WTC11 (cell line): ENCODE results near the gene CSE1L.

Experiments used
- FOXP1 ChIP-seq: sonication (generic); formaldehyde crosslinking; IDR thresholded peaks from 2 replicates; pipeline ENCODE4 v1.8.0; 2022; ENCODE audit warnings: missing genetic modification reagents, mild to moderate bottlenecking, moderate library complexity, borderline replicate concordance
- JAZF1 ChIP-seq: fragments of 250-450 bp; sonication (Bioruptor Pico); IDR thresholded peaks from 2 replicates; pipeline ENCODE4 v1.9.0; 2021; ENCODE audit warnings: moderate library complexity, mild to moderate bottlenecking, inconsistent platforms
- JUN ChIP-seq: sonication (generic); formaldehyde crosslinking; IDR thresholded peaks from 2 replicates; pipeline ENCODE4 v1.8.0; 2023; ENCODE audit warnings: mild to moderate bottlenecking, missing genetic modification reagents
- RELA ChIP-seq: sonication (generic); formaldehyde crosslinking; IDR thresholded peaks from 2 replicates; pipeline ENCODE4 v1.8.1; 2022; ENCODE audit warnings: missing genetic modification reagents, mild to moderate bottlenecking, borderline replicate concordance
- TP53 ChIP-seq: sonication (generic); formaldehyde crosslinking; IDR thresholded peaks from 2 replicates; pipeline ENCODE4 v1.8.1; 2023; ENCODE audit warnings: mild to moderate bottlenecking, missing genetic modification reagents
- TF ChIP-seq, protein P1 (sequence below): sonication (generic); formaldehyde crosslinking; IDR thresholded peaks from 2 replicates; pipeline ENCODE4 v1.8.0; 2023; ENCODE audit warnings: missing genetic modification reagents
- TF ChIP-seq, protein P2 (sequence below): fragments of 200-600 bp; IDR thresholded peaks from 2 replicates; pipeline ENCODE4 v1.8.0; 2022; ENCODE audit warnings: antibody characterized with exemption
- TF ChIP-seq, protein P3 (sequence below): sonication (generic); formaldehyde crosslinking; conservative IDR thresholded peaks from 2 replicates; pipeline ENCODE4 v1.8.1; 2023; ENCODE audit warnings: mild to moderate bottlenecking, low read depth, missing genetic modification reagents, moderate library complexity
- TF ChIP-seq, protein P4 (sequence below): sonication (generic); formaldehyde crosslinking; IDR thresholded peaks from 2 replicates; pipeline ENCODE4 v1.8.0; 2022; ENCODE audit warnings: mild to moderate bottlenecking, missing genetic modification reagents
- TF ChIP-seq, protein P5 (sequence below): sonication (generic); formaldehyde crosslinking; IDR thresholded peaks from 2 replicates; pipeline ENCODE4 v1.8.1; 2023; ENCODE audit warnings: mild to moderate bottlenecking, missing genetic modification reagents
- TF ChIP-seq, protein P6 (sequence below): sonication (generic); formaldehyde crosslinking; IDR thresholded peaks from 2 replicates; pipeline ENCODE4 v1.8.0; 2022; ENCODE audit warnings: mild to moderate bottlenecking, missing genetic modification reagents
- TF ChIP-seq, protein P7 (sequence below): sonication (generic); formaldehyde crosslinking; IDR thresholded peaks from 2 replicates; pipeline ENCODE4 v1.8.0; 2022; ENCODE audit warnings: mild to moderate bottlenecking, missing genetic modification reagents

DNA sequence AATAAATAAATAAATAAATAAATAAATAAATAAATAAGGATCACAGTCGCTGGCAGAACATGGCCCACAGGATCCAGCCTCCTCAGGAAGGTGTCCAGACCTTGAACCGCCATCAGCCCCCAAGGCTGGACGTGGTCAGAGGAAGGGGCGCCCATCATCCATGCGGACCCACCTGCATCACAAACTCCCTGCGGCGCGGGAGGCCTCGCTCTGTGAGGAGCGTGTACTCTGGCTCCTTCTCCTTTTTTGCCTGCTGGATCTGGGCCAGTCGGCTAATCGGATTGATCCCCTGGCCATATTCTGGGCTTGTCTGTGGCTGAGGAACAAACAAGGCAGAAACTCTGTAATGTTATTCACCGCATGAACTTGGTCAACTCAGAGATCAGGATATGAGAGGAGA is 76.8 kb downstream of the CSE1L start:
- TF ChIP-seq, protein P1, sequence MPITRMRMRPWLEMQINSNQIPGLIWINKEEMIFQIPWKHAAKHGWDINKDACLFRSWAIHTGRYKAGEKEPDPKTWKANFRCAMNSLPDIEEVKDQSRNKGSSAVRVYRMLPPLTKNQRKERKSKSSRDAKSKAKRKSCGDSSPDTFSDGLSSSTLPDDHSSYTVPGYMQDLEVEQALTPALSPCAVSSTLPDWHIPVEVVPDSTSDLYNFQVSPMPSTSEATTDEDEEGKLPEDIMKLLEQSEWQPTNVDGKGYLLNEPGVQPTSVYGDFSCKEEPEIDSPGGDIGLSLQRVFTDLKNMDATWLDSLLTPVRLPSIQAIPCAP (CRISPR knock-in tag) = no peak
- TF ChIP-seq RELA (CRISPR knock-in tag) = no peak
- TF ChIP-seq, protein P2, sequence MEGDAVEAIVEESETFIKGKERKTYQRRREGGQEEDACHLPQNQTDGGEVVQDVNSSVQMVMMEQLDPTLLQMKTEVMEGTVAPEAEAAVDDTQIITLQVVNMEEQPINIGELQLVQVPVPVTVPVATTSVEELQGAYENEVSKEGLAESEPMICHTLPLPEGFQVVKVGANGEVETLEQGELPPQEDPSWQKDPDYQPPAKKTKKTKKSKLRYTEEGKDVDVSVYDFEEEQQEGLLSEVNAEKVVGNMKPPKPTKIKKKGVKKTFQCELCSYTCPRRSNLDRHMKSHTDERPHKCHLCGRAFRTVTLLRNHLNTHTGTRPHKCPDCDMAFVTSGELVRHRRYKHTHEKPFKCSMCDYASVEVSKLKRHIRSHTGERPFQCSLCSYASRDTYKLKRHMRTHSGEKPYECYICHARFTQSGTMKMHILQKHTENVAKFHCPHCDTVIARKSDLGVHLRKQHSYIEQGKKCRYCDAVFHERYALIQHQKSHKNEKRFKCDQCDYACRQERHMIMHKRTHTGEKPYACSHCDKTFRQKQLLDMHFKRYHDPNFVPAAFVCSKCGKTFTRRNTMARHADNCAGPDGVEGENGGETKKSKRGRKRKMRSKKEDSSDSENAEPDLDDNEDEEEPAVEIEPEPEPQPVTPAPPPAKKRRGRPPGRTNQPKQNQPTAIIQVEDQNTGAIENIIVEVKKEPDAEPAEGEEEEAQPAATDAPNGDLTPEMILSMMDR = no peak
- no peak for TF ChIP-seq FOXP1
- TF ChIP-seq, protein P3, sequence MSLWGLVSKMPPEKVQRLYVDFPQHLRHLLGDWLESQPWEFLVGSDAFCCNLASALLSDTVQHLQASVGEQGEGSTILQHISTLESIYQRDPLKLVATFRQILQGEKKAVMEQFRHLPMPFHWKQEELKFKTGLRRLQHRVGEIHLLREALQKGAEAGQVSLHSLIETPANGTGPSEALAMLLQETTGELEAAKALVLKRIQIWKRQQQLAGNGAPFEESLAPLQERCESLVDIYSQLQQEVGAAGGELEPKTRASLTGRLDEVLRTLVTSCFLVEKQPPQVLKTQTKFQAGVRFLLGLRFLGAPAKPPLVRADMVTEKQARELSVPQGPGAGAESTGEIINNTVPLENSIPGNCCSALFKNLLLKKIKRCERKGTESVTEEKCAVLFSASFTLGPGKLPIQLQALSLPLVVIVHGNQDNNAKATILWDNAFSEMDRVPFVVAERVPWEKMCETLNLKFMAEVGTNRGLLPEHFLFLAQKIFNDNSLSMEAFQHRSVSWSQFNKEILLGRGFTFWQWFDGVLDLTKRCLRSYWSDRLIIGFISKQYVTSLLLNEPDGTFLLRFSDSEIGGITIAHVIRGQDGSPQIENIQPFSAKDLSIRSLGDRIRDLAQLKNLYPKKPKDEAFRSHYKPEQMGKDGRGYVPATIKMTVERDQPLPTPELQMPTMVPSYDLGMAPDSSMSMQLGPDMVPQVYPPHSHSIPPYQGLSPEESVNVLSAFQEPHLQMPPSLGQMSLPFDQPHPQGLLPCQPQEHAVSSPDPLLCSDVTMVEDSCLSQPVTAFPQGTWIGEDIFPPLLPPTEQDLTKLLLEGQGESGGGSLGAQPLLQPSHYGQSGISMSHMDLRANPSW (CRISPR knock-in tag) = no peak
- TF ChIP-seq TP53 (CRISPR knock-in tag) = no peak
- TF ChIP-seq, protein P4, sequence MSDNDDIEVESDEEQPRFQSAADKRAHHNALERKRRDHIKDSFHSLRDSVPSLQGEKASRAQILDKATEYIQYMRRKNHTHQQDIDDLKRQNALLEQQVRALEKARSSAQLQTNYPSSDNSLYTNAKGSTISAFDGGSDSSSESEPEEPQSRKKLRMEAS (CRISPR knock-in tag) = no peak
- TF ChIP-seq, protein P5, sequence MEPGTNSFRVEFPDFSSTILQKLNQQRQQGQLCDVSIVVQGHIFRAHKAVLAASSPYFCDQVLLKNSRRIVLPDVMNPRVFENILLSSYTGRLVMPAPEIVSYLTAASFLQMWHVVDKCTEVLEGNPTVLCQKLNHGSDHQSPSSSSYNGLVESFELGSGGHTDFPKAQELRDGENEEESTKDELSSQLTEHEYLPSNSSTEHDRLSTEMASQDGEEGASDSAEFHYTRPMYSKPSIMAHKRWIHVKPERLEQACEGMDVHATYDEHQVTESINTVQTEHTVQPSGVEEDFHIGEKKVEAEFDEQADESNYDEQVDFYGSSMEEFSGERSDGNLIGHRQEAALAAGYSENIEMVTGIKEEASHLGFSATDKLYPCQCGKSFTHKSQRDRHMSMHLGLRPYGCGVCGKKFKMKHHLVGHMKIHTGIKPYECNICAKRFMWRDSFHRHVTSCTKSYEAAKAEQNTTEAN (CRISPR knock-in tag) = no peak
- TF ChIP-seq JAZF1 (CRISPR knock-in tag) = no peak
- TF ChIP-seq, protein P6, sequence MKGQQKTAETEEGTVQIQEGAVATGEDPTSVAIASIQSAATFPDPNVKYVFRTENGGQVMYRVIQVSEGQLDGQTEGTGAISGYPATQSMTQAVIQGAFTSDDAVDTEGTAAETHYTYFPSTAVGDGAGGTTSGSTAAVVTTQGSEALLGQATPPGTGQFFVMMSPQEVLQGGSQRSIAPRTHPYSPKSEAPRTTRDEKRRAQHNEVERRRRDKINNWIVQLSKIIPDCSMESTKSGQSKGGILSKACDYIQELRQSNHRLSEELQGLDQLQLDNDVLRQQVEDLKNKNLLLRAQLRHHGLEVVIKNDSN (CRISPR knock-in tag) = no peak
- TF ChIP-seq JUN (CRISPR knock-in tag) = no peak
- TF ChIP-seq, protein P7, sequence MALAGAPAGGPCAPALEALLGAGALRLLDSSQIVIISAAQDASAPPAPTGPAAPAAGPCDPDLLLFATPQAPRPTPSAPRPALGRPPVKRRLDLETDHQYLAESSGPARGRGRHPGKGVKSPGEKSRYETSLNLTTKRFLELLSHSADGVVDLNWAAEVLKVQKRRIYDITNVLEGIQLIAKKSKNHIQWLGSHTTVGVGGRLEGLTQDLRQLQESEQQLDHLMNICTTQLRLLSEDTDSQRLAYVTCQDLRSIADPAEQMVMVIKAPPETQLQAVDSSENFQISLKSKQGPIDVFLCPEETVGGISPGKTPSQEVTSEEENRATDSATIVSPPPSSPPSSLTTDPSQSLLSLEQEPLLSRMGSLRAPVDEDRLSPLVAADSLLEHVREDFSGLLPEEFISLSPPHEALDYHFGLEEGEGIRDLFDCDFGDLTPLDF = no peak
